Stimulated activated CD8-positive, alpha-beta memory T cell treated with anti-CD3 and anti-CD28 coated beads, Interleukin-4, amount 100 ng/mL, for 48 hours (primary cell): ENCODE data around the gene ELAVL4.

ENCODE experiments used
- DNase-seq: peaks from one replicate; pipeline ENCODE4 v3.0.0-alpha.2; 2020

Gene ELAVL4

DNA sequence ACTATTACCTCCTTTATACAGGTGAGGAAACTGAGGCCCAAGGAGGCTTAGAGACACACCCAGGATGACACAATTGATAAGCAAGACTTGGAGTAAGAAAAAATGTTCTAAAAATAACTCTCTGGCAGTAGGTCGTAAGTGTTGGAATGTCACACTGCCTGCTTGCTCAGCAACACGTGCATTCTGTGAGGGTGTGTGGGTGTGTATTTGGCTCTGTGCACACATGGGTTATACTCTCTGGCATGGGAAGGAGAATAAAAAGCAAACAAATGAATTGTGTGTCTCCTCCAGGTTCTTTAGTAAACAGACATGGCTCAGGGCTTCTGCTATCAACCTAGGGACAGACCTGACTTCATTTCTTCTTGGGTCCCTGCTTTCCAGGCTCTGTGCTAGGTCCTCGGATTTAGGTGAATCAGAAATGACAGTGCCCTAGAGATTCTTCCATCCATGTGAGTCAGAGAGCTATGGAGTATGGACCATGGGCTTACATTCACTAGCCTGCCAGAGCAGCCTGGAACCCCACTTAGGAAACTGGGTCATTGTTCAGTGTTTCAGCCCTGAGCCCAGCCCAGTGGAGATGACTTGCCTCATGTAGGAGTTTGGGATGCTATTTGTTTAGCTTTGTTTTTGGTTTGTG, 72.4 kb downstream of the ELAVL4 start:
- DNase-seq, result no peak

DNA sequence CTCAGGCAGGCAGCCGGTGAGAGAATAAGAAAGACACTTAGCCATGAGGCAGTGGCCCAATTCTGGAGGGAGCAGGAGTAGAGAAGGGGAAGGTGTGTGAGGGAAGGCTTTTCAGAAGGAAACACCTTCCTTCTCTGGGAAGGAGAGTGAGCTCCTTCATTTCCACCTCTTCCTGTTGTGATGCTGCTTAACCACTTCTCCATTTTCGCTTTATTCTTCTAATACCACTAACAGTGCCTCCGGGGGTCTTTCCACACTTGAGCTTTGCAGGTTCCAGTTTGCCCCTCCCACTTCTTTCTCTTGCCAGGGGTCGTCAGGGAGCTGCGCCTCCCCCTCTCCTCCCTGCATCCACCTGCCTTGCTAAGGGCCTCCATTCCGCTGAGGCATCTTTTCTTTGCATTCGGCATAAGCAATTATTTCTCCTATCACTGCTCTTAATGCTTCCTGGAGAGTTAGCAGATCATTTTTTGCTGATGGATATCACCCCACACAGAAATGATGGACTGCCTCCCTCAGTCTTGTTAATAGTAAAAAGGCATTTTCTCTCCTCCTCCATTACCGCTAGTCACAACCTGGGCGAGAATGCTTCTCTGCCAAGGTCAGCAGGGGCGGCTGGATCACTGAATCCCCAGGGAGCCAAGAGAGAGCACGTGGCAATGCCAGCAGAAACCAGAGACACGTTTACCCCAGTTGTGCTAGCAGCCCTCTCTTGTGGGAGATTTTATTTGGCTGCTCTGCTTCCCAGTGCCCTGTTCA, 74.8 kb downstream of the ELAVL4 start:
- no peak for DNase-seq

DNA sequence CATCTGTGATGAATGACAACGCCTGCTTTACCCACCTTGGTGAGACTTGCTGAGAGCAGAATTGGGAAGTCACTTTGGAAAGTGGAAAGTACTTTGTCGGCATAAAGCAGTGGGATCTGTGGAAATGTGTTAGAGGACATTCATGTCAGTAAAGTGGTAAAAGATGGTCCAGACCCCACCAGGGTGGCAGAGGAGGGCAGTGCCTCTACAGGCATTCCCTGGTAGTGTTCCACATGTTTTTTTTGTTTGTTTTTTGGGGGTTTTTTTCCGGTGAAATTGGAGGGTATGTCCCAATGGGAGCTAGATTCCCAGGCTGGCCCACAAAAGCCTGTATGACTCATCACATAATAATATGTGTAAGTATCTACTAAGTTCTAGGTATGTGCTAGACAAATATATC, 80.6 kb downstream of the ELAVL4 start:
- DNase-seq, result no peak

DNA sequence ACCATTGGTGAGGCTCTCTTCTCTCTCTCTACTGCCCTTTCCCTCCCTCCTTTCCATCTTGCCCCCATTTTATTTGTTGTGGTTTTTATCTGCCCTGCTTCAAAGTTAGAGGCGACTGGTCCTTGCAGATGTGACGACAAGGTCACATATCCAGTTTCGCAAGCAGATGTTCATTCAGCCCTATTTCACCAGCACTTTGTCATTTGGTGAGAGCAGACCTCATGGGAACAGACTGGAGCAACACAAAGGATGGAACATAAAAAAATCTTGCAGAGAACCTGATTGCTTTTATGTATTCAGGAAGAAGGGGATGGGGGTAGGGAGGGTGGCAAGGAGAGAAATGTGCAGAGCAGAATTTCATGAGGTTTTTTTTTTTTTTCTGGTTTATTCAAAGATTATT, 84.3 kb downstream of the ELAVL4 start:
- no peak for DNase-seq

DNA sequence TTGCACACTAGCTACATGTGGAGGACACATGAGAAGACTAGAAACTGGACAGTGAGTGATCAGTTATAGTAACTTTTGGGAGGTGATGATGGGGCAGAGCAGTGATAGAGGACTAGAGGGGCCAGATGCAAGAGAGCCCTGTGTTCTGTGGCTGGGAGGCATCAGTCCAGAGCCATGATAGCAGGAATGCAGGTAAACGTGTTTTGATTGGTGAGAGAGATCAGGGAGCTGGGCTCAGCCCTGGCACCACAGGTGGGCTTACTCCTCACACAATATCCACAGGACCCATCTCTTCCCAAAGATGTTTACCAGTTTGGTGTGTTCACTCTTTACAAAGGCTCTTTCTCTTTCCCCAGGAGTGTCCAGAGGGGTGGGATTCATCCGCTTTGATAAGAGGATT, 86.5 kb downstream of the ELAVL4 start:
- DNase-seq, result no peak

DNA sequence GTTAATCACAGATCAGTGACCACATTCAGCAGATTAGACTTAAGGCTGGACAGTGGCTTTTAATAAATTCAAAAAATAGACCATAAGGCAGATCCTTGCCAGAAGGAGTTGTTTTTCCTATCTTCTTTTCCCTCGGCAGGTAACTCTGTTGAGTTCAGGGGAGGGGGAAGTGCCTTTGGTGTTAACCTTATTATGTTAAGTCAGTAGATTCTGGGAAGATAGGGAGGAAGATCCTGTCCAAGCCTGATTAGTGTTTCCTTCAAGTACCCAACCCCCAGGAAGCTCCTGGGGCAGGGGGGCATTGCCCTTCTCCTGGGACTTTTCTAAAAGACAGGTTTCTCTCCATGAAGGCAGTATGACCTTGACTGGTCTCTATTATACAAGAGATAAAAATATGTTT, 87.4 kb downstream of the ELAVL4 start:
- DNase-seq, result no peak

DNA sequence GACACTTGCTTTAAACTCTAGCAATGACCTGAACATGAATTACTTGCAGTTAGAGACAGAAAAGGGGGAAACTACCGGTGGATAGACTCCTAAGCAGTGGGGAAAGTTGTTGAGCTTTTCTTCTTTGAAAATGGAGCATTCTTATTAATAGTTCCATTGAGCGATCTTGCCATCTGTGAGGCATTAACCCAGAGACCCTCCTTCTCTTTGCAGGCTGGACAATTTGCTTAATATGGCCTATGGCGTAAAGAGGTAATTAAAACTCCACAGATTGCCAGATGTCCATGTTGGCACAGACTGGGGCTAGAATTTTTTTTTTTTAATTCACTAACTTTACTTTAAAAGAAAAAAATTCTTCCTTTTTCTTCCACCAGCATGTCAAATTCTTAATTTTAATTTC, 88.5 kb downstream of the ELAVL4 start:
- no peak for DNase-seq

DNA sequence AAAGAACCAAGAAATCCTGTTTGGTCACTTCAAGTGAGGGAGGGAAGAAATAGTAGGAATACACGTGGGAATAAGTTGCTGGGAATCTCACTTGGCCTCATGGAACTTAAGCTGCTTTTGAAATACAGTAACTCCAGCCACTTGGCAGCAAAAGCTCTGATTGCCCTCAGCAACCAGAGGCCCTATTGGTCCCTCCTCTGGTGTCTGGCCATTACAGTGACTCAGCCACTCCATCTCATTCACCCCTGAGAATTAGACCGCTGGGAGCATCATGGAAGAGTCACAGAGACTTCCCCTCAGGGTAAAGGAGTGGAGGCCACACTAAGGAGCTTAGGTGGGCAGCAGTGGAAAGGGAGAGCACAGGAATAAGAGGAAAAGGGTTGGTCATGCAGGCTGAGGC, 99.6 kb downstream of the ELAVL4 start:
- no peak for DNase-seq

DNA sequence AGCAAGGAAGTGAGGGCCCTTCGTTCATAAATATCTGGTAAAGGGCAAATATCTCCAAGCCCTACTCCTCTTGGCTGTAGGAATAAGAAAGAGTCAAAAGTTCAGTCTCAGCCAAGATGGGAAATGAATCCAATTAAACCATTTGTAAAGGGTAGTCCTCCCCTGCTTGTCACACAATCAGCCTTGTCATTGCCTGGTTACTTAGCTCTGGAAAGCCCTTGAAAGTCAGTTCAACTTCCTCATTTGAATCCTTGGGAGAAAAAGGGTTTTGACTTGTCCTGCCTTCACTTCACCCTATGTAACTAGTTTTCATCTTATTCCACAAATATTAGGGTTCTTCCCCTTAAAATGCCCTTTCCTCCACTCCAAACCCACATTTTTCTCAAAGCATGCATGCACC, 100.0 kb downstream of the ELAVL4 start:
- DNase-seq, result no peak

DNA sequence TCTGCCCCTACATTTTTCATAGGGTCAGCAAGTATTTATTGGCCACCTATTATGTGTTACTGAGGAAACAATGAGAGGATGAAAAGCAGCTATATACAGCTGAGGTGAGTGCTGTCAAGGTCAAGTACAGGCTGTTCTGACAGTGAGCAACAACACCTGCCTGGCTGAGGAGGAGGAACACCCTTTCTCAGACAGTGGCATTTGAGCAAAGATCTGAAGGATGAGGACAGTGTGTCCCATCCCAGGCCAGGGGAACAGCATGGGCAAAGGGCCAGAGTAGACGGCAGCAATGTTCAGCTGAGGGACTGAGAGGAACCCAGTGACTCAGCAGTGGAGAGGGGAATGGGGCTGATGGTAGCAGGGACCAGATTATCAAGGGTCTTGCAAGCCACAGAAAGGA, 101.0 kb downstream of the ELAVL4 start:
- DNase-seq, result no peak

DNA sequence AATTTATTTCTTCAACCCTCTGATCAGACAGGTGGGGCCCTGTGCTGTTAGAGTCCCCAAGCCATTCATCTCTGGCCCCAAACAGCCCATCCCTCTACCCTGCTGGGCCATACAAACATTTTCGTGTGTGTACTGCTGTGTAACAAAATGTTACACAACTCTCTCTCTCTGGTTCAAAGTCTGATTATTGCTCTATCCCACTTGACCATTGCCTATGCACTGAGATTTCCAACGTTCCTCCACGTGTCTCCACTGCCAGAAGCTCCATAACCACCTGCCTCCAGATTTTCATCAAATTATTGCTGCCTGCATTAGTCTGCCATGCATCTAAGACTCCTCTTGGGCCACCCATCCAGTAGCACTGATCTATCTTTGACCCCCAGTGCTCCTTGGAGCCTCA, 104.8 kb downstream of the ELAVL4 start:
- no peak for DNase-seq

DNA sequence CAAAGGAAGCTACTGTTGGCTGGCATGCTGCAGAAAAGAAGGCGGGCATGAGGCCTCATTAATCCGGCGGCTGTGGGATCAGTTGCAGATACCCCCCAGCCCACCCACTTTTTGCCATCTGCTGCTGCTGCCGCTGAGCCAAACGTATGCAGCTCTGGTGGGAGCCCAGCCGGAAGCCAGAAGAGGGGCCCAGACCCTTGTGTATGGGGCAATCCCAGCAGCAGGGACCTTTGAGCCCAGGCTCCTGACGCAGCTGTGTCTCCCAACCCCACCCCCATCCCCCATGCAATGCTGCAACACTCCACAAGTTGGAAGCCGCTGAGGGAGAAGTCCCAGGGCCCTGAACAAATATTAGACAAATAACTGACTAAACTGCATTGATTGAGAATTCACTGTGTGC, 106.0 kb downstream of the ELAVL4 start:
- no peak for DNase-seq

DNA sequence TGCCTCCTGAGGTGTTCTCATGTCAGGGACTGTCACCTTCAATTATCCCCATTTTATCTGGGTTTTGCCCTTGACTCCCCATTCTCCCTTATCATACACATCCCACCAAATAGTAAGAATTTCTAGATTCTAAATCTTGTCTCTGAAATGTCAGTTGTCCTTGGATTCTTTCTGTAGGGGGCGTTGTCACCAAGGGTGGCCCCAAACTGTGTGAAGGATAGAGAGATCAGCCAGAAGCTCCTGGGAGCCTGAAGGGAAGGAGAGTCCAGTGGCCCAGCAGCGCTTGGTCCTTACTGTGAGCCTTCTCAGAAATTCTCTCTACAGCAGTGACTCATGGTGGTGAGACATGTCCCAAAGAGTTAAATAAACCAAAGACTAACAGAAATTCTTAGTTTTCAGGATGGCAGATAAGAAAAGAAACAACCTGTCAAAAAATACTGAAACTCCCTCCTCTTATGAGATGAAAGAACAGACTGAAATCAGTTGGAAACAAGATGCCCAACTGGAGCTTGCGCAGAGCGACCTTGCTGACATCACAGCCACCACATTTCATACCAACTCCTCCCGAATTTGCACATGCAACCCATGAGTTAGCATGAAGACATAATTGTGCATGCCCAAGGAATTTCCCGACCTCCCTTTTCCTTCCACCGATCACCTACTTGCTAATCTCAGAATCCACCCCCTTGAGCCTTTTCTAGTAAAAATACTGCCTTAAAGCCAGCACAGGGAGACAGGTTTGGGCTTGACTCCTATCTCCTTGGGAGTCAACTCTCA, 109.8 kb downstream of the ELAVL4 start:
- no peak for DNase-seq

DNA sequence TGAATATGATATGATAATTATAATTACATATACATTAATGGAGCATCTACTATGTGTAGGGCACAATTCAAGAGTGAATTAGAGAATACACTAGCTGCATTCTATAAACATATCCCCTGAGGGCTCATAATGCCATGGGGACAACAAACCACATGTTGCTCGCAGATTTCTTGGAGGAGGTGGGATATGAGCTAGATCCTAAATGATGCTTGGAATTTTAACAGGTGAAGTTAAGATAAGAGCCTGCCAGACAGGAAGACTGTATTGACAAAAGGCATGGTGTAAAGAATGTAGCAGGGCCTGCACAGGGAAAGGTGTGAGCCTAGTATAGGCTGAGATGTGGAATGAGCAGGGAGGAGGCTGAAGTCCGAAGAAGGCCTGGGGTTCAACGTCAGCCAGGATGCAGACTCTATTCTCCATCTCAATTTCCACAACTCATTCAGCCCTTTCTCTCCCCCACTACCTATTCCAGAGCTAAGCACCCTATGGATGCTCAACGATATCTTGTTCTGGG, 120.2 kb downstream of the ELAVL4 start:
- no peak for DNase-seq

DNA sequence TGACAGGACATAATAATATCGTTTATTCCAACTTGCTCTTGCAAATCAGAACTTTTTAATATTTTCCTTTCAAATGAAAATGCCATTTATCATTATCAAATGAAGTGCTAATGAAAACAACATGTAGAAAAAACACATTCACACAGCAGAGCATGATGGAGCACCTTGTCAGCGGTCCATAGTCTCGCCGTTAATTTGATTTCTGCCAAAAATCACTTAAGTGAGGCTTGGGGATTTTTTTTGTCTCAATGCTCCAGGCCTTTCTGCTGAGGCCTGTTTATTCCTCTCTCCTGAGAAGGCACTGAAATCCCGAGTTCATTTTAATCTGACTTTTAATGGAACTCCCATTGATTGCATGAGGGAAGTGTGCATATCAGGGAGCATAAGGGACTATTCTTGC, 122.5 kb downstream of the ELAVL4 start:
- DNase-seq, result no peak

DNA sequence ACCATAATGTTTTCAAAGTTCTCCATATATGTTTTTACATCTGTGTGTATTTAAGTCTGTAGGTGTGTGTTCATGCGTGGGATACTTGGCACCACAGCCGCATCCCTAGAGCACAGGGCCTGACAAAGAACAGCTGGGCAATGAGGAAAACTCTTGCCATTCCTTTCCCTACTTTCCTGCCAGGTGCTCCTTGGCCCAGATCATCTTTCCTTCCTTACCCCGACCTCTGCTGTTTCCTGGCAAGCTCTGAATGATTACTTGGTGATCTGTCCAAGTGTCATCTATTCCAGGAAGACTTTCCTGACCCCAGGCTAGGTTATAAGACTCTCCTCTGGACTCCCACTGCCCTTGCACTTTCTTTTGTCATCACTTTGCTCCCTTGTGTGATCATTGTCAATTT, 123.6 kb downstream of the ELAVL4 start:
- DNase-seq, result no peak

DNA sequence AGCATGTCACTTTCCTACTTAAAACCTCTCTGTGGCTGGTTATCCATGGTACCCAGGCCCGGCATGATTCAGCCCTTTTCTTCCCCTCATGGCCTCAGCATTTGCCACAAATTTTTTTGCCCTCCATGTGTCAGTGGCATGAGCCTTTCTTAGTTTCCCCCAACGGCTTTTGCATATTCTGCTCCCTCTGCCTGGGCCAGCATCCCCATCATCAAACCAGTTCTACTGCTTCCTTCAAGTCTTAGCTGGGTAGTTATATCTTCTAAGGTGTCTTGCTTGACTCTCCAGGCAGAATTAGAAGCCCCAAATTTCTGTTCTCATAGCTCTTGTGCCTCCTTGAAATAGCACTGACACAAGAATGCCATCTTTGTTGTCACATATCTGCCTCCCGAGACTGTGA, 127.9 kb downstream of the ELAVL4 start:
- no peak for DNase-seq

DNA sequence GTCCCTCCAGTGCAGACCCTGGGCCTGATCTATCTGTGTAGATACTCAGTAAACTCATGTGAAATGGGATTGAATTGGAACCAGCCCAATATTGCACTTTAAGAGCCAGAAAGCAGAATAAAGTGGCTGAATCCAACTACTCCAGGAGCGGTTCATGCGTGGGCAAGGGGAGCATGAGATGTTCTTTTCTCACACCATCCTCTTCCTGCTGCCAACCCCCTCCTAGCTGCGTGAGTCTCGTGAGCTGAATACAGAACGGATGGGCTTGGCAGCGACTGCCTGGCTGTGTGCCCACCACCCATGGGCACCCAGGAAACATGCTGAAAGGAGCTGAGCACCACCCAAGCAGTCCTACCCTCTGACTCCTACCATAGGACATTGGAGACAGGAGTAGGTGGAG, 128.3 kb downstream of the ELAVL4 start:
- no peak for DNase-seq

DNA sequence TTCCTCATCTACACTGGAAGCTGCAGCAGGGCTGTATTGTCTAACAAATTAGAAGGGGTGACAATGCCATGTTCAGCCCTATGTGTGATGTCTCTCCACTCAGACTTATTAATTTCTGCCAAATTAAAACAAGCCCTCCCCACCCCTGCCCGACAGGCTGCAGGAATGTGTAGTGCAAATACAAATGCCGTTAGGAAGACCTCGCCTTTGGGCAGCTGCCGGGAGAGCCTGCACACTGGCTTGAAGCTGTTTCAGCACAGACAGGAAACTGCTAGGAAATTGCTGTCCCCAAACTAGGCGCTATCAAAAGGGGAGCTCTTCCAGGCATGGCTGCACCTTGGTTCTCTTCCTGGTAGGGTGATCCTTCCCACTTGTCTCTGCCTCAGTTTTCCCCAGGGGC, 135.2 kb downstream of the ELAVL4 start:
- DNase-seq, result no peak

DNA sequence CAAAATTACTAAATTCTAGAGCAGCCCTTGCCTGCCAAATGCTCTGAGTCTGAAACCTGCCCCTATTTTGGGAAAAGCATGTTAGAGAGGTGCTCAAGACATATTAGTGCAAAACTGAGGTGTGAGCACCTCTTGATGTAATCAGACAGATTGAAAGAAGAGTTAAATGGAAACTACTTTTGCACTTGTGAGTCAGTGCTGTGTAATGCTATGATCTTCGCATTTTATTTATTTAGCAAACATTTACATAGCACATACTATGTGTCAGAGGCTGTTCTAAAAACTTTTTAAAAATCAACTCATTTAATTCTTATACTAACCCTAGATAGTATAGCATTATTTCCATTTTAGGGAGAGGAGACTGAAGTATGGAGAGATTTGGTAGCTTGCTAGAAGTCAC, 138.1 kb downstream of the ELAVL4 start:
- no peak for DNase-seq

DNA sequence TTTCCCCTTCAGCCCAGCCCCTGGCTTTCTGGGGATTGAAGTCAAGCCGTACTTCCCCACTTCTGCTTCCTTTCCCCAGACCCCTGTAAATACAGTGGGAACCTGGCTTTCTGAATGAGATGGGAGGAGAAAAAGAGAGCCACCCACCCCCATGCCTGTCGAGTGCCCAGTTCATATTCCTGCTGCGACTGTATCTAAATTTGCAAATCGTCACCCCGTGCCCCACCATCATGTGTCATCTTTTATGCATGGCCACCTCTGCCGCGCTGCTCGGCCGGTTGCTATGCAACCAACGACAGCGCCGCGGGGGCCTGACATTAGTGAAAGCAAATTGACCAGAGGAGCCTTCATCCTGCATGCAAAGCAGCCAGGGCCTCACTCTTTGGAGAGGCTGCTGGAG, 143.0 kb downstream of the ELAVL4 start:
- no peak for DNase-seq

DNA sequence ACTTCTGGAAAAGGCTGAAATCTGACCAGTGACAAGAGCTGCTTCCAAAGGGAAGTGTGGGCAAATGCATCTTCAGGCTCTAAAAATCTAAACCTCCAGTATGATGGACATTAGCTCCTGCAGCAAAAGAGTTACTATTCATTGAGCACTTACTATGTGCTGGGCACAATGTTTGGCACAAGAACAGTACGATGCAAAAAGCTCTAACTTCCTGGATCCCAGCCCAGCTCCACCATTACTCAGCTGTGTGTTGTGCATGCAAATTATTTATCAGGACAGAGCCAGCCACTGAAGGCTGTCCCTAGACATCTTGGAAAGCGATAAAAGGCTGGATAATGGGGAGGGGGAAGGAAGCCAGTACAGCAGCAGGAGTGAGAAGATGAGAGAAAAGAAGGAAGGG, 143.5 kb downstream of the ELAVL4 start:
- no peak for DNase-seq
